ENCODE measurements around the gene PHIP.

GRCh38 chr6:78910010-78910409 lies 168.0 kb downstream of the PHIP start:
- TF ChIP-seq, protein P1, sequence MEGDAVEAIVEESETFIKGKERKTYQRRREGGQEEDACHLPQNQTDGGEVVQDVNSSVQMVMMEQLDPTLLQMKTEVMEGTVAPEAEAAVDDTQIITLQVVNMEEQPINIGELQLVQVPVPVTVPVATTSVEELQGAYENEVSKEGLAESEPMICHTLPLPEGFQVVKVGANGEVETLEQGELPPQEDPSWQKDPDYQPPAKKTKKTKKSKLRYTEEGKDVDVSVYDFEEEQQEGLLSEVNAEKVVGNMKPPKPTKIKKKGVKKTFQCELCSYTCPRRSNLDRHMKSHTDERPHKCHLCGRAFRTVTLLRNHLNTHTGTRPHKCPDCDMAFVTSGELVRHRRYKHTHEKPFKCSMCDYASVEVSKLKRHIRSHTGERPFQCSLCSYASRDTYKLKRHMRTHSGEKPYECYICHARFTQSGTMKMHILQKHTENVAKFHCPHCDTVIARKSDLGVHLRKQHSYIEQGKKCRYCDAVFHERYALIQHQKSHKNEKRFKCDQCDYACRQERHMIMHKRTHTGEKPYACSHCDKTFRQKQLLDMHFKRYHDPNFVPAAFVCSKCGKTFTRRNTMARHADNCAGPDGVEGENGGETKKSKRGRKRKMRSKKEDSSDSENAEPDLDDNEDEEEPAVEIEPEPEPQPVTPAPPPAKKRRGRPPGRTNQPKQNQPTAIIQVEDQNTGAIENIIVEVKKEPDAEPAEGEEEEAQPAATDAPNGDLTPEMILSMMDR (IDR thresholded peaks at IDR 0.05) = no peak
- no peak for TF ChIP-seq POLR2A (IDR thresholded peaks at IDR 0.05)

Data from body of pancreas (tissue), 4 donors.